GM12865 (cell line): Measurements from ENCODE around the gene AGPAT3.

Experiments
- DNase-seq: peaks from one replicate; pipeline ENCODE4 v3.0.0; 2010; ENCODE audit warnings: low read depth
- H3K4me3 ChIP-seq: 2 replicates; pipeline ENCODE4 v1.5.1; 2011; ENCODE audit warnings: mild to moderate bottlenecking, low read depth, low read length, control low read depth
- CTCF ChIP-seq: IDR thresholded peaks from 2 replicates; pipeline ENCODE4 v1.5.1; 2011; ENCODE audit warnings: low read length, control low read depth, low read depth, inconsistent platforms; ENCODE audit not compliant: insufficient read depth; ENCODE audit errors: missing control alignments

Gene AGPAT3

GRCh38 chr21:43933199-43933598 is 68.2 kb downstream of the AGPAT3 start:
- TF ChIP-seq CTCF = no peak
- no peak for DNase-seq
- no peak overlapping the region for H3K4me3 ChIP-seq

GRCh38 chr21:43933680-43934079 is 68.7 kb downstream of the AGPAT3 start:
- no peak overlapping the region for H3K4me3 ChIP-seq
- no peak for TF ChIP-seq CTCF
- no peak for DNase-seq

- TF ChIP-seq CTCF = no peak
- no peak for DNase-seq
- H3K4me3 ChIP-seq = no peak overlapping the region
Observed at GRCh38 chr21:43934116-43934515, 69.1 kb downstream of the AGPAT3 start.

- no peak for DNase-seq
Observed at GRCh38 chr21:43934716-43935705, 70.0 kb downstream of the AGPAT3 start.

GRCh38 chr21:43935711-43936110 is 70.7 kb downstream of the AGPAT3 start:
- H3K4me3 ChIP-seq = no peak overlapping the region
- TF ChIP-seq CTCF = no peak
- no peak for DNase-seq

More at GRCh38 chr21:43934716-43935705, 70.0 kb downstream of the AGPAT3 start:
- TF ChIP-seq CTCF = no peak
- no peak overlapping the region for H3K4me3 ChIP-seq

GRCh38 chr21:43936247-43936967 is 71.4 kb downstream of the AGPAT3 start:
- no peak overlapping the region for H3K4me3 ChIP-seq
- no peak for DNase-seq
- TF ChIP-seq CTCF = no peak
